Gastrocnemius medialis (tissue), 4 donors: ENCODE measurements around the gene NFE2L3.

Experiments
- POLR2A ChIP-seq, 2 donors: fragments of 450-650 bp; IDR thresholded peaks; one replicate each; pipeline ENCODE4 v1.6.1; 2017; ENCODE audit warnings: antibody characterized with exemption in 2 of 2, mild to moderate bottlenecking in 2 of 2, moderate library complexity in 2 of 2
- TF ChIP-seq, protein P1 (sequence below), 5 experiments: fragments of 450-650 bp in 3 of 5; fragments of 200-600 bp in 2 of 5; sonication (generic) in 2 of 5; IDR thresholded peaks in 4 of 5; conservative IDR thresholded peaks in 1 of 5; 1 replicate in 4 of 5; 2 replicates in 1 of 5; pipeline ENCODE4 v1.5.1; 2016 to 2019; ENCODE audit warnings: antibody characterized with exemption in 5 of 5, mild to moderate bottlenecking in 3 of 5, moderate library complexity in 3 of 5

DNA sequence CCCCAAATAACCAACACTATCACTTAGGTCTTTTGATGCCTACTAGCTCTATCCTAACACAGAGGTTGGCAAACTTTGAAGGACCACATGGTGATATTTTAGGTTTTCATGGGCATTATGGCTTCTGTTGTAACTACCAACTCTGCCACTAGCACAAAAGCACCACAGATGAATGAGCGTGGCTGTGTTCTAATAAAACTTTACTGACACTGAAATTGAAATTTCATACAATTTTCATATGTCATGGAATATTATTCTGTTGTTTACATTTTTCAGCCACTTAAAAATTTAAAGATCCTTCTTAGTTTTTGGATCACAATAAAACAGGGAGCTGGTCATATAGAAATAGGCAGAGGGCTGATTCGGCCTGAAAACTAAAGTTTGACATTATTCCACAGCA, 76.0 kb downstream of the NFE2L3 start:
- TF ChIP-seq, protein P1, sequence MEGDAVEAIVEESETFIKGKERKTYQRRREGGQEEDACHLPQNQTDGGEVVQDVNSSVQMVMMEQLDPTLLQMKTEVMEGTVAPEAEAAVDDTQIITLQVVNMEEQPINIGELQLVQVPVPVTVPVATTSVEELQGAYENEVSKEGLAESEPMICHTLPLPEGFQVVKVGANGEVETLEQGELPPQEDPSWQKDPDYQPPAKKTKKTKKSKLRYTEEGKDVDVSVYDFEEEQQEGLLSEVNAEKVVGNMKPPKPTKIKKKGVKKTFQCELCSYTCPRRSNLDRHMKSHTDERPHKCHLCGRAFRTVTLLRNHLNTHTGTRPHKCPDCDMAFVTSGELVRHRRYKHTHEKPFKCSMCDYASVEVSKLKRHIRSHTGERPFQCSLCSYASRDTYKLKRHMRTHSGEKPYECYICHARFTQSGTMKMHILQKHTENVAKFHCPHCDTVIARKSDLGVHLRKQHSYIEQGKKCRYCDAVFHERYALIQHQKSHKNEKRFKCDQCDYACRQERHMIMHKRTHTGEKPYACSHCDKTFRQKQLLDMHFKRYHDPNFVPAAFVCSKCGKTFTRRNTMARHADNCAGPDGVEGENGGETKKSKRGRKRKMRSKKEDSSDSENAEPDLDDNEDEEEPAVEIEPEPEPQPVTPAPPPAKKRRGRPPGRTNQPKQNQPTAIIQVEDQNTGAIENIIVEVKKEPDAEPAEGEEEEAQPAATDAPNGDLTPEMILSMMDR (IDR thresholded peaks at IDR 0.05 in 4 of 5, conservative IDR thresholded peaks at IDR 0.05 in 1 of 5), result no peak
- TF ChIP-seq POLR2A (IDR thresholded peaks at IDR 0.05), result no peak
